Suprapubic skin (tissue), 4 donors: ENCODE measurements around the gene MYL10. TPM values are rescaled to one million over a fixed set of nuclear protein-coding genes. Genes with fewer than 3 reads are reported as not detected.
"Not testable (repeated sequence)": the region's sequence is repeated elsewhere in the genome, so short reads cannot be mapped to it uniquely, and the experiment has no call there.

Source experiments
- DNase-seq, 2 donors: peaks; one replicate each; pipeline ENCODE4 v3.0.0-alpha.2; 2019; ENCODE audit warnings: low spot score in 2 of 2
- H3K27ac ChIP-seq: fragments of 200-600 bp; sonication (generic); one replicate; pipeline ENCODE4 v1.5.1; 2019
- H3K27me3 ChIP-seq: fragments of 200-600 bp; sonication (generic); one replicate; pipeline ENCODE4 v1.5.1; 2019
- H3K36me3 ChIP-seq: fragments of 200-600 bp; sonication (generic); one replicate; pipeline ENCODE4 v1.5.1; 2019
- H3K4me1 ChIP-seq: fragments of 200-600 bp; sonication (generic); one replicate; pipeline ENCODE4 v1.5.1; 2019
- H3K4me3 ChIP-seq: fragments of 200-600 bp; sonication (generic); one replicate; pipeline ENCODE4 v1.5.1; 2019; ENCODE audit warnings: mild to moderate bottlenecking
- H3K9me3 ChIP-seq: fragments of 200-600 bp; sonication (generic); one replicate; pipeline ENCODE4 v1.5.1; 2019
- CTCF ChIP-seq, 2 donors: fragments of 200-600 bp in 1 of 2; fragments of 450-650 bp in 1 of 2; sonication (generic) in 1 of 2; IDR thresholded peaks; one replicate each; pipeline ENCODE4 v1.5.1; 2016 to 2019; ENCODE audit warnings: antibody characterized with exemption in 2 of 2, mild to moderate bottlenecking in 1 of 2, moderate library complexity in 1 of 2
- EP300 ChIP-seq: sonication (generic); formaldehyde crosslinking; IDR thresholded peaks from one replicate; pipeline ENCODE4 v1.6.1; 2017; ENCODE audit warnings: antibody characterized with exemption
- POLR2A ChIP-seq, 2 donors: fragments of 450-650 bp; IDR thresholded peaks; one replicate each; pipeline ENCODE4 v1.6.1; 2017; ENCODE audit warnings: antibody characterized with exemption in 2 of 2, mild to moderate bottlenecking in 2 of 2, moderate library complexity in 2 of 2
- POLR2AphosphoS5 ChIP-seq, 3 donors: sonication (generic); formaldehyde crosslinking; IDR thresholded peaks; one replicate each; pipeline ENCODE4 v1.6.1; 2017; ENCODE audit warnings: antibody characterized with exemption in 3 of 3
- WGBS: methylation state at CpG from one replicate; pipeline ENCODE4 v1.1.5; 2018; 5-methylcytosine and 5-hydroxymethylcytosine counted together
- total RNA-seq, 4 donors: library from RNA; depleted of rRNA; stranded (reverse); fragments of >200 nt; gene quantifications; one replicate each; pipeline ENCODE4 v1.1.0, GENCODE V29; 2016

The MYL10 gene
- total RNA-seq, 4 donors from 2014 or later: not detected

GRCh38 chr7:101659706-101660105 is 30.6 kb upstream of the MYL10 start:
- no peak for DNase-seq
- H3K4me1 ChIP-seq: no peaks in the 10 kb centered on the region
- H3K4me3 ChIP-seq: no peak overlapping the region
- TF ChIP-seq EP300: no peak
- 91% methylated on average over 2 of the region's 2 CpGs for WGBS
- no peaks in the 10 kb centered on the region for H3K36me3 ChIP-seq
- no peaks in the 10 kb centered on the region for H3K9me3 ChIP-seq
- peaks cover 39% of the 10 kb centered on the region for H3K27me3 ChIP-seq
- no peak overlapping the region for H3K27ac ChIP-seq

GRCh38 chr7:101657171-101657570 is 28.1 kb upstream of the MYL10 start:
- H3K36me3 ChIP-seq: no peaks in the 10 kb centered on the region
- DNase-seq: no peak
- H3K27me3 ChIP-seq: peaks cover 47% of the 10 kb centered on the region
- no peaks in the 10 kb centered on the region for H3K4me1 ChIP-seq
- H3K9me3 ChIP-seq: no peaks in the 10 kb centered on the region
- whole genome bisulfite sequencing: 46% methylated on average over 5 of the region's 5 CpGs
- no peak overlapping the region for H3K27ac ChIP-seq
- no peak overlapping the region for H3K4me3 ChIP-seq
- no peak for TF ChIP-seq CTCF (IDR thresholded peaks at IDR 0.05)
- no peak for TF ChIP-seq POLR2A (IDR thresholded peaks at IDR 0.05)
- no peak for TF ChIP-seq POLR2AphosphoS5 (IDR thresholded peaks at IDR 0.05)
- no peak for TF ChIP-seq EP300

- no peak for DNase-seq
- H3K4me1 ChIP-seq: no peaks in the 10 kb centered on the region
- H3K9me3 ChIP-seq: no peaks in the 10 kb centered on the region
- WGBS: 69% methylated on average over 4 of the region's 4 CpGs
- no peaks in the 10 kb centered on the region for H3K36me3 ChIP-seq
- H3K27ac ChIP-seq: no peak overlapping the region
- TF ChIP-seq POLR2AphosphoS5 (IDR thresholded peaks at IDR 0.05): no peak
- TF ChIP-seq EP300: no peak
- TF ChIP-seq CTCF (IDR thresholded peaks at IDR 0.05): no peak
- no peak for TF ChIP-seq POLR2A (IDR thresholded peaks at IDR 0.05)
- no peak overlapping the region for H3K4me3 ChIP-seq
- H3K27me3 ChIP-seq: peaks cover 50% of the 10 kb centered on the region
These were observed 22.0 kb upstream of the MYL10 start for GRCh38 chr7:101651112-101651511.

- no peak for TF ChIP-seq EP300
- TF ChIP-seq POLR2A (IDR thresholded peaks at IDR 0.05): no peak
- no peak for TF ChIP-seq CTCF (IDR thresholded peaks at IDR 0.05)
- TF ChIP-seq POLR2AphosphoS5 (IDR thresholded peaks at IDR 0.05): no peak
- no peak overlapping the region for H3K4me3 ChIP-seq
- no peak for DNase-seq
- no peaks in the 10 kb centered on the region for H3K9me3 ChIP-seq
- WGBS: 19% methylated on average over 8 of the region's 8 CpGs
- peaks cover 46% of the 10 kb centered on the region for H3K27me3 ChIP-seq
- no peaks in the 10 kb centered on the region for H3K36me3 ChIP-seq
- no peaks in the 10 kb centered on the region for H3K4me1 ChIP-seq
- no peak overlapping the region for H3K27ac ChIP-seq
These were observed 21.5 kb upstream of the MYL10 start for GRCh38 chr7:101650579-101651081.

- H3K9me3 ChIP-seq, DNase-seq, H3K4me3 ChIP-seq, H3K36me3 ChIP-seq, H3K4me1 ChIP-seq, H3K27ac ChIP-seq: not testable (repeated sequence)
- WGBS: 82% methylated on average over 12 of the region's 12 CpGs
- H3K27me3 ChIP-seq: peaks cover 55% of the 10 kb centered on the region
These were observed 18.8 kb upstream of the MYL10 start for GRCh38 chr7:101647876-101648275.

GRCh38 chr7:101645951-101646350 is 16.9 kb upstream of the MYL10 start:
- no peak overlapping the region for H3K27ac ChIP-seq
- peaks cover 44% of the 10 kb centered on the region for H3K27me3 ChIP-seq
- H3K4me3 ChIP-seq: no peak overlapping the region
- WGBS: 94% methylated on average over 12 of the region's 13 CpGs
- no peaks in the 10 kb centered on the region for H3K36me3 ChIP-seq
- TF ChIP-seq POLR2A (IDR thresholded peaks at IDR 0.05): no peak
- TF ChIP-seq POLR2AphosphoS5 (IDR thresholded peaks at IDR 0.05): no peak
- TF ChIP-seq EP300: no peak
- no peak for TF ChIP-seq CTCF (IDR thresholded peaks at IDR 0.05)
- no peaks in the 10 kb centered on the region for H3K9me3 ChIP-seq
- H3K4me1 ChIP-seq: no peaks in the 10 kb centered on the region
- DNase-seq: no peak
